Fibroblast of skin of back (primary cell): Measurements from ENCODE around the gene PDE8A.
"Not testable (repeated sequence)": the region's sequence is repeated elsewhere in the genome, so short reads cannot be mapped to it uniquely, and the experiment has no call there.

ENCODE experiments used
- DNase-seq: peaks from one replicate; pipeline ENCODE4 v3.0.0-alpha.2; 2013

Gene PDE8A

DNA sequence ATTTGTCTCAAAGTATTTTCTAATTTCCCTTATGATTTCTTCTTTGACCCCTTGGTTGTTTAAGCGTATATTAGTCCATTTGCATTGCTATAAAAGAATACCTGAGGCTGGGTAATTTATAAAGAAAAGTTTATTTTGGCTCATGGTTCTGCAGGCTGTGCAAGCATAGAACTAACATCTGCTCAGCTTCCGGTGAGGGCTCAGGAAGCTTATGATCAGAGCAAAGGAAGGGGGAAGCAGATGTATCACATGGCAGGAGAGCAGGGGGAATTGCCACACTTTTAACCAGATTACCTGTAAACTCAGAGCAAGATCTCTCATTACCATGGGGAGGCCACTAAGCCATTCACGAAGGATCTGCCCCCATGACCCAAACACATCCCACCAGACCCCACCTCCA, 148.2 kb downstream of the PDE8A start:
- DNase-seq, result no peak

DNA sequence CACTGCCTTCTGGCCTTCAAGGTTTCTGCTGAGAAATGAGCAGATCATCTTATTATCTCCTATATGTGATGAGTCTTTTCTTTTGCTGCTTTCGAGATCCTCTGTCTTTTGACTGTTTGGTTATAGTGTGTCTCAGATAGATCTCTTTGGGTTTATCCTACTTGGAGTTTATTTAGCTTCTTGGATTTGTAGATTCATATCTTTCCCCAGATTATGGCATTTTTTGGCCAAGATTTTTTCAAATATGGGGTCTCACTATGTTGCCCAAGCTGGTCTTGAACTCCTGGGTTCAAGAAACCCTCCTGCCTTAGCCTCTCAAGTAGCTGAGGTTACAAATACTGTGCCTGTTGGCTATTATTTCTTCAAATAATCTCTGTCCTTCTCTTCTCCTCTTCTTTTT, 150.3 kb downstream of the PDE8A start:
- no peak for DNase-seq

DNA sequence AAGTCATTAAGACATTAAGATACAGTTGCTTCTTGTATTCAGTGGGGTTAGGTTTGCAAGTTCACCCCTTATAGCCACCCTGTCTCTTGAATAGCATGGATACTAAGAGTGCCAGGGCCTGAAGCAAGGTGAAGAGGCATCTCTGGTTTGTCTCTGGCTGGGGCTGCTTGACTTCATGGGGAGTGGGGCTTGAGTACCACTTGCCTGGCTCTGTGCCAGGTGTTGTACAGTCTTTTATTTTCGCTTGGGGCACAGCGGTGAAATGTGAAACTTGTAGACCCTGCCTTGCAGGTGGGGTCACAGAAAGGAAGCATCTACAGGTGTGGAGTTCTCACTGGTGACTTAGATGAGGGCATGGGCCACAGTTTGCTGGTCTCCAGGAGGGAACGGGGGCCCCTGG, 152.1 kb downstream of the PDE8A start:
- DNase-seq, result no peak

DNA sequence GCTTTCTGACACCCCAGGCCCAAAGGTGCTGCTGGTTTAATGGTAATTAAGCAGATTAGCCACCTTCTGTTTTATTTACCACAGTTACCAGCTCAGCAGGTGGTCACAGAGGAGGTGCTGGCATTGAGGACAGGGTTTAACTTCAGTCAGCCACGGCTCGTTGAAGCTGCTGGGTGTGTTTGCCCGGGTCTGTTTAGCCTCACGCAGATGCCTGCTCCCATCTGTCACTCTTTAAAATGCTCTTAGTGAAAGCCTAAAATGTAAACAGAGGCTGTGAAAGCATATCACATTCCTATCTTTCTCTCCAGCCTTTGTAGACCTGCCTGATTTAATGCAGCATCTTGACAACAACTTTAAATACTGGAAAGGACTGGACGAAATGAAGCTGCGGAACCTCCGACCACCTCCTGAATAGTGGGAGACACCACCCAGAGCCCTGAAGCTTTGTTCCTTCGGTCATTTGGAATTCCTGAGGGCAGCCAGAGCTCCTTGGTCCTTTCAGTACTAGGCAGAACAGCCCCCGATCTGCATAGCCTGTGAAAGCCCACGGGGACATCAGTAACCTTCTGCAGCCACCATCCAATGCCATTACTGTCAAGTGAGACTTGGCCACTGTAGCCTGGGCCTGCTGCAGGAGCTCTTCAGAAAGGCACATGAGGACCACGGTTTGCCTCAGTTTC, 156.0 kb downstream of the PDE8A start:
- no peak for DNase-seq

DNA sequence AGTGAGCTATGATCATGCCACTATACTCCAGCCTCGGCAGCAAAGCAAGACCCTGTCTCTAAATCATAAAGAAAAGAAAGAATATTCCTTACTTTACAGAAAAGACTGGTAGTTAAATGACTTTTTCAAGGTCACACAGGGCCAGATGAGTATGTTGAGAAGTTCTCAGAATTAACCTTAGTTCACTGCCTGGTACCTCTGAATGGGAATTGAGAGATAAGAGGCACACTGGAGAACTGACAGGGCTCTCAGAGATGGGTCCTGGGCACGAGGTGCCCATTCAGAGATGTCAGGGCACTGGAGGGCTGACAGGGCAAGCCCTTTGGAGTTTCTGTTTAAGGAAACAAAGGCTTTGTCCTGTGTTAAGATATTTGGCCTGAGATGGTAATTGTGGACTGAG, 157.7 kb downstream of the PDE8A start:
- no peak for DNase-seq

DNA sequence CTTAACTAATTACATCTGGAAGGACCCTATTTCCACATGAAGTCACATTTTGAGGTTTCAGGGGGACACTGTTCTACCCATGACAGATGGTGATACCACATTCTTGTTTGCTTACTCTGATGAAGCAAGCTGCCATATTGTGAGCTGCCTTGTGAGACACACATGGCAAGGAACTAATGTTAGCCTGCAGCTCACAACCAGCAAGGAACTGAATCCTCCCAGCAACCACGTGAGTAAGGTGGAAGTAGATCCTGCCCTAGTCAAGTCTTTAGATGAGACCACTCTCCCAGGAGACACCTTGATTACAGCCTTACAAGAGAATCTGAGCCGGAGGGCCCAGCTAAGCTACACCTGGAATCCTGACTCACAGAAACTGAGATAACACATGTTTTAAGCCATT, 160.1 kb downstream of the PDE8A start:
- DNase-seq, result no peak

DNA sequence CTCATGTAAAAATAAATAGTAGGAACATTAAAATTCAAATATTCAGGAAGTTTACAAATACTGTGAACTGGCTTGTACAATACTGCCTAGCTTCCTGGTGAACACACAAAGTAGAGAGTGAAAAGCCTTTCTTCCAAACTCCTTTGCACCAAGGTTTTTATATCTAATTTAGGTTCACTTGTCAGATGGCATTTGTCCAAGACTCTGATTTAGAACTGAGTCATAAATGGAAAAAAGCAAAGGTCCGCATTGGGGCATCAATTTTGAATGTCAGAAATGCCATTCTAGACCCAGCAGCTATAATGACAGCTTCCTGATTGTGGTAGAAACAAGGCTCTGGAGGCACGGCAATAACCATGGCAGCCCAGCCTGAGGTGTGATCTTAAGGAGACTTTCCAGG, 160.7 kb downstream of the PDE8A start:
- peak; percentile 62 for DNase-seq

DNA sequence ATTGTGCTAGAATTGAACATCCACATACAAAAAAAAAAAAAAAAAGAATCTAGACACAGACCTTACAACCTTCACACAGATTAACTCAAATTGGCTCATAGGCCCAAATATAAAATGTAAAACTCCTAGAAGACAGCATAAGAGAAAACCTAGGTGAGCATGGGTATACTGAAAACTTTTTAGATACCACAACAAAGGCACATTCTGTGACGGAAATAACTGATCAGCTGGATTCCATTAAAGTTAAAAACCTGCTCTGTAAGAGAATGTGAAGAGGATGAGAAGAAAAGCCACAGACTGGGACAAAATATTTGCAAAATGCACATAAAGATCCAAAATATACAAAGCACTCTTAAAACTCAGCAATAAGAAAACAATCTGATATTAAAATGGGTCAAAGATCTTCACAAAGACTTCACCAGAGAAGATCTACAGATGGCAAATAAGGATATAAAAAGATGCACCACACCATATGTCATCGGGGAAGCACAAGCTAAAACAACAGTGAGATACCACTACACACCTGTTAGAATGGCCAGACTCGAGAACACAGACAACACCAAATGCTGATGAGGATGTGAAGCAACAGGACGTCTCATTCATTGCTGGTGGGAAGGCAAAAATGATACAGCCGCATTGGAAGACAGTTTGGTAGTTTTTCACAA, 167.9 kb downstream of the PDE8A start:
- peak; percentile 25 for DNase-seq

DNA sequence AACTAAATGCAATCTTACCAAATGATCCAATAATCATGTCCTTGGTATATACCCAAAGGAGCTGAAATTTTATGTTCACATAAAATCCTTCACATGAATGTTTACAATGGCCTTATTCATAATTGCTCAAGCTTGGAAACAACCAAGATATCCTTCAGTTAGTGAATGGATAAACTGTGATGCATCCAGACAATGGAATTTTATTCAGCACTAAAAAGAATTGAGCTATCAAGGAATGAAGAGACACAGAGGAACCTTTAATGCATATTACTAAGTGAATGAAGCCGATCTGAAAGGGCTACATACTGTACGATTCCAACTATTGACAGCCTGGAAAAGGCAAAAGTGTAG, 168.4 kb downstream of the PDE8A start:
- DNase-seq, result no peak

DNA sequence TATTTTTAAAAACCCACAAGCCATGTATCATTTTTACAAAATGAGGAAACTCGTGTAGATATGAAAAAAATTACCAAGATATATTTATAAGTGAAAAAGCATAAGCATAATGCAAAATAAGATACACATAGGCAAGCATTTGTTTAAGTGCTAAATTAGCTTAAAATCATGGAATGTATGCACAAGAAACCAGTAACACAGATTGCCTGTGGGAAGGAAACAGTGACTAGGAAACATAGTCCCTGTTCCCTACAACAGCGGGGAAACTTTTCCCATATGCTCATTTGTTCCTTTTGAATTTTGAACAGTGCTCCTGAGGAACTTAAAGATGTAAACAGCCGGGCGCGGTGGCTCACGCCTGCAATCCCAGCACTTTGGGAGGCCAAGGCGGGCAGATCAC, 169.5 kb downstream of the PDE8A start:
- DNase-seq, result no peak

DNA sequence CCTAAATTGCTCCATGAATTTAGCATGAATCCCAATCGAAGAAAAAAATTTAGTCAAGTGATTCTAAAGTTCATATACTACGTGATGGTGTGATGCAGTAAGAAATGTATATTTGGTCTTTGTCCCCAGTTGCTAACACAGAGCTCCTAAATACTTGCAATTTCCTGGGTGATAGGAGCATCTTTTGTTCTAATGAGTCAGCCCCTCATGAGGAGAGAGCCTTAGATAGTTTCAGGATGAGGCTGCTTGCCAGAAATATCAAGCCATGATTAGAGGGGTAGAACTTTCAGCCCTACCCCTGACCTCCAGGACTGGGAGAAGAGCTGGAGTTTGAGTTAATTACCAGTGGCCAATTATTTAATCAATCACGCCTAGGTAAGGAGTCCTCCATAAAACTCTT, 170.2 kb downstream of the PDE8A start:
- peak; percentile 20 for DNase-seq

DNA sequence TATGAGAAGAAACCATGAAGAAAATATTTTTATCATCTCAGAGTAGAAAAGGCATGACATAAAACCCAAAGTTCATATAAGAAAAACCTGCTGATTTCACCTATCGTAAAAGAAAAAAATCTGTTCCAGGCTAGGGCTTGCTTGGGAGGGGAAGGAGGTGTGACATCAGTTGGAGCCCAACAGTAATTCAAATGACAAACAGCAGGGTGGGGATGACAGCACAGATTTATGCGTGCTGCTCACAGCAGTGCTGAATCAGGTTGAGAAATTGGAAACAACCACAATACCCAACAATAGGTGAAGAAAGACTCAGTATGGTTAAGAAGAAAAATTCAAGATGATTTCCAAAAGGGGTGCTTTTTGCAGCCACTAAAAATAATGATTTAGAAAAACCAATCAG, 172.4 kb downstream of the PDE8A start:
- no peak for DNase-seq

DNA sequence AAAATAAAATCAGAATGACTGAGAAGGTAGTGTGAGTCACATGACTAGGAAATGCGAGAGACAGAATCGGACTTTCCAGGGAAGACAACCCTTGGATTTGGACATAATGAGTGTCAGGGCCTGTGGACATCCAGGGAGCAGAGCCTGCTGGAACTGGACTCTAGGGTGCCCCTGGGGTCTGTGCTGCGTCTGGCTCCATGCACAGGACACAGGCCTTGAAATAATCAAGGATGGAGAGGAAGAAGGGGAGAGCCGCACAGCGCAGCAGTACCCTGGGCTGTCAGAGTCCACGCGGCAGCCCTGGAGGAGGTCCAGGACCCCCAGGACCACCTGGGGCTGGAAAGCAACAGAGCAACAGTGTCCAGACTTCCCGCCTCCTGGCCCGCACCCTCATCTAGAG, 173.7 kb downstream of the PDE8A start:
- DNase-seq, result no peak

DNA sequence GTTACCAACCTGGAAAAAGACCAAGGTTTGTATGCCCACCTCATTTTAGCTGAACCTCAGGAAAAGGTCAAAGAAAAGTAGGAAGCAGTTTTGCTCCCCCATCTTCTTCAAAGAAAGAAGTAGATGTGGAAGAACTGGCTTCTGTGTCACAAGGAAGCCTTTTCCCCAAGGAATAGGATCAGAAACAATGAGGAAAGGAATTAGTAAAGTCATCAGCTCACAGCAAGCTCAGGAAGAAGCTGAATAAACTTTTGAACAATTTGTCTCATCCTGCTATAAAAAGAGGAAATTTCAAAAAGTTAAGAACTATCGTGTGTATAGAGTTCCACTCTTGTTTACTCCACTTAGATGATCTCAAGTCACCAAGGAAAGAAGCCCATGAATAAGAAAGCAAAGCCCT, 174.2 kb downstream of the PDE8A start:
- no peak for DNase-seq

DNA sequence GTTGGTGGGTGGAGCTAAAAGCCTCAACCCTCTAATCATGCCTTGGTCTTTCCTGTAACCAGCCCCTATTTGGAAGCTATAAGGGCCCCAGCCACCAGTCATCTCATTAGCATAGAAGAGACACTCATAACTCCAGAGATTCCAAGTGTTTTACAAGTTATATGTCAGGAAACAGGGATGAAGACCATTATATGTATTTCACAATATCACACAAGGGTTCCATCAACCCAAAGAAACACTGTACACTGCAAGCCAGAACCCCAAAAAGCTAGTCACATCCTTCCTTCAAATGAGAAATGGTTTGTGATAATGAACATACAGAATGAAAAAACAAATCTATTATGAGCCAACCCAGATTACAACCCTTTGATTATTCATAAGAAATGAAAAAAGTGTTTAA, 175.7 kb downstream of the PDE8A start:
- DNase-seq, result no peak

DNA sequence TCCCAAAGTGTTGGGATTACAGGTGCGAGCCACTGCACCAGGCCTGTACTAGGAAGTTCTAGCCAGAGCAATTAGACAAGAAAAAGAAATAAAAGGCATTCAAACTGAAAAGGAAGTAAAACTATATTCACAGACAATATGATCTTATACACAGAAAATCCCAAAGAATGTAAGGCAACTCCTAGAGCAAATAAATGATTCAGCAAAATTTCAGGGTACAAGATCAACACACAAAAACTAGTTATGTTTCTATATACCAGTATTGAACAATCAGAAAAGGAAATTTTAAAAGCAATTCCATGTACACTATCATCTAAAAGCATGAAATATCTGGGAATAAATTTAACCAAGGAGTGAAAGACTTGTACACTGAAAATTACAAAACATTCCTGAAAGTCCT, 180.6 kb downstream of the PDE8A start:
- DNase-seq, result no peak

DNA sequence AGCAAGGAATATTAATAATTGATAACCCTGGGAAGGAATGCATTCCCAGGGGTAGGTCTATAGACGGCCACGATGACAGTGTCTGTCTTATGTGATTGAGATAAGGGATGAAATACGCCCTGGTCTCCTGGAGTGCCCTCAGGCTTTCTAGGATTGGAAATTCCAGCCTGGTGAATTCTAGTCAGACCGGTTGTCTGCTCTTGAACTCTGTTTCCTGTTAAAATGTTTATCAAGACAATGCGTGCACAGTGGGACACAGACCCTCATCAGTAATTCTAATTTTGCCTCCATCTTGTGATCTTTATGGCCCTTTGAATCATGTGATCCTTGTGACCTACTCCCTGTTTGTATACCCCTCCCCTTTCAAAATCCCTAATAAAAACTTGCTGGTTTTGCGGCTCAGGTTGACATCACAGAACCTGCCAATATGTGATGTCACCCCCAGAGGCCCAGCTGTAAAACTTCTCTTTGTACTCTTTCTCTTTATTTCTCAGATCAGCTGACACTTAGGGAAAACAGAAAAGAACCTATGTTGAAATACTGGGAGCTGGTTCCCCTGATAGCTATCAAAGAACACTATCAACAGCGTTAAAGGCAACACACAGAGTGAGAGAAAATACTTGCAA, 183.3 kb downstream of the PDE8A start:
- DNase-seq, result no peak

DNA sequence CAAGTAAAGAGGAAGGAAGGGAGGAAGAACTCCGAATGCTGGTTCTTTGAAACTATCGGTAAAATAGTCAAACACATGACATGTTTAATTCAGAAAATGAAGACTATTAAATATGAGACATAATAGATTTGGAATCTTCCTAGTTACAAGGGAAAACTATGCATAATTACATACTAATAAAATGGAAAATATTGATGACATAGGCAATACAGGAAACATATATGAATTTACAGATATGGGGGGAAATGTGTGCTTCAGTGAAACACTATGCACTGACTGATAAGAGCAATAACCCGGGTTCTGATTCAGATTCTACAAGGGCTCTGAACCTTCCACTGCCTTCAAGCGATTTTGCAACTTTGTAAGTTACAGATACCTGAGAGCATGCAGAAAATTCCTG, 185.9 kb downstream of the PDE8A start:
- no peak for DNase-seq

DNA sequence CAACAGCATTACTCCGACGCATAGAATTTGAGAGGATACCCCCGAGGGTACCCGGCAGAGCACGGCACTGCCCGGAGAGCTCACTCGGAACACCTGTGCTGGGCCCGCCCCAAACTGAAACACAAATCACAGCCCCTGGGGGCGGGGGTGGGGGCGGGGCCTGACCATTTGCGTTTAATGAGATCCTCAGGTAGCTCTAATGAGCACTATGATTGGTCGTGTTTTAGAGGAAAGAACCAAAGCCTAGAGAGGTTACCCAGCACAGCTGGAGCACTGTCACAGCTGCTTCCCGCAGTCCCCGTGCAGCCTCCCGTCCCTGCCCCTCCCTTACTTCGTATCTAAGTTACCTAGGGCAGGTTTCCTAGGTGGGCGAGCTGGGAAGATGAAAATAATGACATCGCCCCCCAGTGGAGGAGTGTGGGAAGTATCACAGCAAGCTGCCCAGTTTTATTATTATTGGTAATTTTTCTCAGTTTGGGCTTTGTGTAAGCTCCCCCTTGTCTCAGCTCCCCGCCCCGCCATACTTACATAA, 187.1 kb downstream of the PDE8A start:
- no peak for DNase-seq

DNA sequence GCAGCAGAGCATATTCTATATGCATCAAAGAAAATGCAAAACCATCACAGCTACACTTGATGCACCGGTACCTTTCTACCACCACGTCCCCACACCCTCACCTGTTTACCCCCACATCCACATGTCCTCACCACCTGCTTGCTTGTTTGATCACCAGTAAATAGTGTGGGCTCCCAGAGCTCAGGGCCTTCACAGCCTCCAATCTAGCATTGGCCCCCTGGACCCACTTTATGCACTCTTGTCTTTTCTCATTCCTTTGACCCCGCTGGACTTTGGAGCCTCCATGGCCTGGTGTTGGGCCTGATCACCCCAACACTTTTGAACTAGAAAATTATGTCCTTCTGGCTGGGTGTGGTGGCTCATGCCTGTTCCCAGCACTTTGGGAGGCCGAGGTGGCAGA, 190.1 kb downstream of the PDE8A start:
- no peak for DNase-seq

DNA sequence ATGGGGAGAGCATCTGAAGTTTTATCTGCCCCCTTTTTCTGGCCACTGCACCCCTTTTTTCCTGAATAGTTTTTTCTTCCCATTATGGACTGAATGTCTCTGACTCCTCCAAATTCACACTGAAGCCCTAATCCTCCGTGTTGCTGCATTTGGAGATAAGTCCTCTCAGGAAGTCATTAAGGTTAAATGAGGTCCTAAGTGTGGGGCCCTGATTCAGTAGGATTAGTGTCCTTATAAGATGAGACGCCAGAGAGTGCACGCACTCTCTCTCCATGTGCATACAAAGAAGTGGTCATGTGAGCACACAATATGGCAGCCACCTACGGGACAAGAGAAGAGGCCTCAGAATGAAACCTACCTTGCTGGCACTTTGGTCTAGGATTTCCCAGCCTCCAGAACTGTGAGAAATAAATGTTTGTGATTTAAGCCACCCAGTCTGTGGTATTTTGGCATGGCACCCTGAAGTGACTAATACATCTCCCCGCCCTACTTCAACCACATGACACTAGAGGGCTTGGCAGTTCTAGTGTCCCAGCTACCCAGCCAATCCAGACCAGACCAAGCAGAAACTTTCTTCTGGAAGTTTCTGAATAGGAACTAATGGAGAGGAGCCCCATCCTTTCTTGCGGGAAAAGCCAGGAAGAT, 191.3 kb downstream of the PDE8A start:
- peak; percentile 30 for DNase-seq

DNA sequence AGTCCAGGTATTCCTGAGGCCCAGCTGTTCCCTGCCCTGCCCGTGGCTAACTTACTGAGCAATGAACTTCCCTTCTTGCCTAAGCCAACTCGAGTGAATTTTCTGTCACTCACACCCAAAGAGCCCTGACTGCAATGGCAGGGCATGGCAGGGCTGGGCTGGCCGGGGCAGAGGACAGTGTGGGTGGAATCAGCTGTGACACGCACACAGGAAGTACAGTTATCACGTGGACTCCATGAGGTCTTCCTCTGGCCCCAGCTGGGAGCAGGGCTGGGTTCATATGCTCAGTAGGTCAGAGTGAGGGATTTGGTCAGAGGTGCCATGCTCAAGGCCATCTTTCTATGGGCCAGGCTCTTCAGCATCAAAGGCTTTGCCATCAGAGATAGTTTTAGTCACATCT, 192.0 kb downstream of the PDE8A start:
- not testable (repeated sequence) for DNase-seq

DNA sequence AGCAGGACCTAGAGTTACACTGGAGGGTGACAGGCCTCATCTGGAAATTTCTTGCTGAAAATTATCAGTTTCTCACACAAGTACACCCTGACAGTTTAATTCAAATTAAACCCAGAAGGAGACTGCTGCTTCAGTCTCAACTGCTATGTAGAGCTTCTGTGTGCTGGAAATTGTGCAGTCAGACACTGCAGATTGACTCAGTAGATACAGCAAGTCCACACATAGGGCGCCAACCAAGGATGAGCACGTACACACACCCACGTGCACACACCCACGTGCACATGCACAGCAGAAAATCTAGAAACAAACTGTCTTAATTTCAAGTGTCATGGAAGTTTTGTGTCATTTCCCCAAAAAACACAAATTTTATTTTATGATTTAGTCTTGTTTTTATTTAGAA, 192.9 kb downstream of the PDE8A start:
- no peak for DNase-seq

DNA sequence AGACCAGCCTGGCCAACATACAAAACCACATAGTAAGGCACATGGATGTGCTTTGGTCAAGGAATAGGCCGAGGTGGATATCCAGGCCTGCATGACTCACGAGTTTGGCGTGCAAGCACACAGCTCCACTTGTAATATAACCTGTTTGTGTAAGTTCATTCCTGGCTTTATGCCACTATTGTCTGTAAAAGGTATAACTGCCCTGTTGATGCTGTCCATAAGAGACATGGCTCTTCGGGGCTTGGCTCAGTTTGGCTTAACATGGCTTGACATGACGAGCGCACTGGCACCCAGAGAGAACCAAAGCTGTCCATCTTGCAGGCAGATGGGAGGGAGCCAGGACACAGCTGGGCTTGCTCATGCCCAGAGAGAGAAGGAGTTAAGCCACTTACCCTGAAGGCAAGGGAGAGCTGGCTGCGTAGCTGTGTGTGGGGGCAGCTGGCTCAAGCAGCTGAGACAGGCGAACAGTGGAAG, 195.4 kb downstream of the PDE8A start:
- peak; percentile 32 for DNase-seq
